CD4-positive, alpha-beta T cell treated with Interleukin-2 at 100 ng/mL for 4 hours (primary cell): ENCODE measurements around the gene TMX4.
A peak's percentile ranks its signal among the peaks of the same experiment; 100 is the strongest.

ENCODE experiments used
- DNase-seq: peaks from one replicate; pipeline ENCODE4 v3.0.0-alpha.2; 2020; ENCODE audit warnings: low spot score

The TMX4 gene

DNA sequence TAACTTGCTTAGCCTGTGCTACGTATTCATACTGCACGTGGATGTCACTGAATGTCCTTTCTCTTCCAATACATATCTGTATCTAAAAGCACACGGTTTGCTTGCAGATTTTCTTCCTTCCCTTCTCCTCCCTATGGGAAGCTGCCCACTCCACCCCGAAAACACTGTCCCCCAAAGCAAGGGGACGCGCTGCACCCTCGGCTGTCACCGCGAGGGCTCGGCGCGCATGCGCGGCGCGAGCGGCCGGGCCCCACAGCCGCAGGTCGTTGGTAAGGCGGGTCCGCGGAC lies 659 bp downstream of the TMX4 start:
- peak; percentile 63 for DNase-seq

DNA sequence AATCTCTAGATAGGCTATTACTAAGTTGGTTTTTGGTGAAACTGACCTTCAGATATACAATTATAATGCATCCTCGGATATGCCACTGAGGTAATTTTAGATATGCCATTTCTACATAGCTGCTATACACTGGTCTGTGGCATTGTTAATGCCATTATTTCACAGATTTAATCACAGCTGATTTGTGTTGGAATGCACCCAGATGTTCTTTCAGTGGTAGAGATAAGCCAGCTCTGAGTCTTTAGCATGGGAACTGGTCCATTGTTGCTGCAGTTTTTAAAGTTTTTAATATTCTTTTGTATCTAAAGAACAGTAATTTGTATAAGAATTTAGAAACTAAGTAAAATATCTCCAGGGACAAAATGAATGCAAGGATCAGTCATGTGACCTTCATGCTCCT lies 6.8 kb downstream of the TMX4 start:
- no peak for DNase-seq

DNA sequence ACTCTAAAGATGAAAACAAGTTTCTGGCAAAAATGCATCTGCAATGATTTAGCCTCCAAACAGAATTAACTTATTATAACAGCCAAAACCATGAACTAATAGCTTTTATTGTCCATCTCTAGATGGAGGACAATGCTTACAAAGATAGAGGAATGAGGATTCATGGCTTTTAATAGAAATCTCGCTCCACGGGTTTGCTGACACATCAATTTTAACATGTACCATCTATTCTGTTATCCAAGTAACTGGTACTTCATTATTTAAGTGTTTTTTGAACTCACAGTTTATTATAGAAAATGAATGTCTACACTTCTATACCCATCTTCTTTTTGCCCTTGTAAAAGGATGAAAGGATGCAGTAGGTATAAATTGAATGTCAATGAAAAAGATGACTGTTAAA lies 10.8 kb downstream of the TMX4 start:
- DNase-seq, result no peak

DNA sequence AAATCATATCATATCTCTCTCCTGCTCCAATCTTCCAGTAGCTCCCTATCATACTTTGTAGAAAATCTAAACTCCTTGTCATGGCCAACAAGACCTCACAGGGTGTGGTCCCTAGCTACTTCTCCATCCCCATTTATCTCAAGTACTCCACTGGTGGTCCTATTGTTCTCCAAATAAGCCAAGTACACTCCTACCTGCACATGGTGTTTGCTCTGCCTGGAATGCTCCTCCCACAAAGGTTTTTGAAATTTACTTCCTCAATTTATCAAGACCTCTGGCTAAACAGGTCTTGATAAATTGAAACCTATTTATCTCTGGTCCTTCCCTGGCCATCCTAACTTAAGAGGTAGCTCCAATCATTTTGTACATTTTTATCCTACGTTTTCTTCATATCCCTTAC lies 12.1 kb downstream of the TMX4 start:
- DNase-seq, result no peak

- DNase-seq, result no peak
Measured at GRCh38 chr20:8005575-8006366, 13.8 kb downstream of the TMX4 start.

GRCh38 chr20:8005033-8005432 lies 14.5 kb downstream of the TMX4 start:
- no peak for DNase-seq

DNA sequence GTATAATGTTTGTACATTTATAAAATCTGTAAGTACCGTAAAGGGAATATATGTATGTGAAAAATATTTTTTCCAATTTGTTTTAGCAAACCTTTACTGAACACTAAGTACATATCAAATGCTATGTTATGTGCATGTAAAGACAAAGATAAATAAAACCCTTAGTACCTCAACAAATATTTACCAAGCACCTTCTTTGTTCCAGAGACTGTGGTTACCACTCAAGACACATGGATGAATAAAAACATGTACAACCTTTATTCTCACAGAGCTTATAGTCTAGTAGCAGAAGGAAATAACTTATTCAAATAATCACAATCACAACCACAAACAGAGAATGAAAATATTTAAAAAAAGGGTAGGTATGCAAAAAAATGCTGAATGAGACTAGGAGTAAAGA lies 17.5 kb downstream of the TMX4 start:
- no peak for DNase-seq

DNA sequence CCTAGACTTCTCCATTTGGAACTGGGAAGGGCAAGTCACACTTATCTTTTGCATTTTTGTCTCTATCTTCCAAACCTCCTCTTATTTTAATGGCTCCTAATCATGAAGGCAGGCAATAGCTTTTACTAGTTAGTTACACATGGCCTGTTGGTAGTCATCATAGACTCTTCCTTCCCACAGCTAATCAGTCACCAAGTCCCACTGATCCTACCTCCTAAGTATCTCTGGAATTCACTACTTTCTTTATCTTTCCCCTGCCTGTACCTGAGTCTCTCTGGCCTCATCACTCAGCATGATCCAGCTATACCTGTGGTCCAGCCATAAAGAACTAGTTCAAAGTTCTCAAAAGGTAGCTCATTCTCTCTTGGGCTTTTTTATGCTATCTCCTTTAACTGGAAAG lies 18.8 kb downstream of the TMX4 start:
- no peak for DNase-seq

DNA sequence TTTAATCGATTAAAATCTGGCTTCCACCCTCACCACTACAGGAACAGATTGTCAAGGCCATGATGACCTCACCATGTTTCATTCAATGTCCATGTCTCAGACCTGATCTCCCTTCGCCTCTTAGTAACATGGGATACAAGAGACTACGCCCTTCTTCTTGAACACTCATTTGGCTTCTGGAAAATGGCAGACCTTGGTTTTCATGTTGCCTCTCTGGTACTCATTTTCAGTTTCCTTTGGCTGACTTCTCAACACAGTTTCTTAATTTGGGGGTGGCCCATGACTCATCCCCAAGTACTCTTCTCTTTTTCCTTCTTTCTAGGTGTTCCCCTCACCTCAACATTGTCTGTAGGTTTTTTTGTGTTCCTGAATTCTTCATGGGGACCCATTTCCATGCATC lies 22.7 kb downstream of the TMX4 start:
- no peak for DNase-seq

- DNase-seq, result no peak
Measured at GRCh38 chr20:7994809-7995208, 24.8 kb downstream of the TMX4 start.

DNA sequence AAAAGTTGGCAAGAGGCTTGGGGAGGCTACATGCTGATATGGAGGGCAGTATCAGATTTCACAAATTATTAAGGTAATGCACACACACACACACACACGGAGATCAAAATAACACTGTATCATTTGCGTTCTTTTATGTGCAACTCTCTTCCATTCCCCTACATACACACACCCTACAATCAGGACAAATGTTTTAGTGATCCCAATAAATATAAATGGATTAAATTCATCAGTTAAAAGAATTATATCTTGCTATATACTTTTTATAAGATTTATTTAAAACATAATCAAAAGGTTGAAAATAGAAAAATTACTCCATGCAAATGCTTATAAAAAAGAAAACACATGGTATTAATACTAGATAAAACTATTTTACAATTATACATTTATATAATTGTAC lies 25.9 kb downstream of the TMX4 start:
- DNase-seq, result no peak

GRCh38 chr20:7993238-7993637 lies 26.3 kb downstream of the TMX4 start:
- DNase-seq, result no peak

- no peak for DNase-seq
Measured at GRCh38 chr20:7990385-7990784, 29.2 kb downstream of the TMX4 start.

GRCh38 chr20:7989379-7989778 lies 30.2 kb downstream of the TMX4 start:
- DNase-seq, result no peak

- no peak for DNase-seq
Measured at GRCh38 chr20:7985916-7986315, 33.6 kb downstream of the TMX4 start.

- DNase-seq, result no peak
Measured at GRCh38 chr20:7984192-7984591, 35.4 kb downstream of the TMX4 start.

- no peak for DNase-seq
Measured at GRCh38 chr20:7981374-7981773, 38.2 kb downstream of the TMX4 start.

DNA sequence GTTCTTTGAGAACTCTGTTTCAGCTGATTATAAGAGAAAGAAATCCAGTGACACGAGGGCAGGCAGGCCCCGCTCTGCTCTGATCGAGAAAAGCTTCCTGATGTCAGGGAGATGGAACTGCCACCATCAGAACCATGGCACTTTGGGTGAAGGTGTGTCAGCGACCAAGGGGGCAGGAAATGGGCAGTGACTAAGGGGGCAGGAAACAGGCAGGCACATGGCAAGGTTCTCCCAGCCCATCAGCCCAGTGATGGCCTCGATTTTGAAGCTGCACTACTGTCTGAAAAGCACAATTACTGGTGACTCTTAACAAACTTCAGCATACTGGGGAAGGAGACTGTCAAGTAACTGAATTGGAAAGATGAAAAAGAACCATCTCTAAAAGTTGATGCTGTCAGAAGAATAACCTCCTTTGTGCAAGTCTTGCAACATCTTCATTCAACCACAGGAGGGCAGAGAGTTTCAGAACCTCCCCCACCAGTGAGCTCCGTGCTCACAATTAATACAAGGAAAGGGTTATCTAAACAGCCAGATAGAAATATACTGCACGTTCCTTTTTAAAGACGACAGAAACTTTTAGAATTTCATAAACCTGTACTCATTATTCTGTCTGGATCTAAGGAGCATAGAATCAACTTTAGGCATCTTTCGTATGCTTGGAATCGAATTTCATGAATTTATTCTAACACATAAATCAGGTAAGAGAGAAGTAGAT lies 39.1 kb downstream of the TMX4 start:
- DNase-seq, result peak; percentile 17

DNA sequence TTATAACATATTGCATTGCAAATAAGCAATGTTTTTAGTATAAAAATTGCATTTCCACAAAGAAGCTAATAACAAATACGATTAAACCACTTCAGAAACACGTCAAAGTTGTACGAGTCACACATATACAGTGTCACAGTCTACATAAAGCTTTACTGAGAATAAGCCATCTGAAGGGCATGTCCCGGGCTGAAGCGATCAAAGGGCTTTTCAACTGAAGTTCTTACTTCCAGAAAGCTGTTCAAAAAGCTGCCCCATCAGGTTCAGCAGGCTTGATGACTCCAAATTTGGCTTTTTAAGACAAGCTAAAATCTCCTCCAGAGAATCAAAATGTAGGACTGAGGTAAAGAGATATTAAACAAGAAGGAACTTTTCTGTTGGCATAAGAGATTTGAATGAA lies 41.9 kb downstream of the TMX4 start:
- DNase-seq, result no peak

DNA sequence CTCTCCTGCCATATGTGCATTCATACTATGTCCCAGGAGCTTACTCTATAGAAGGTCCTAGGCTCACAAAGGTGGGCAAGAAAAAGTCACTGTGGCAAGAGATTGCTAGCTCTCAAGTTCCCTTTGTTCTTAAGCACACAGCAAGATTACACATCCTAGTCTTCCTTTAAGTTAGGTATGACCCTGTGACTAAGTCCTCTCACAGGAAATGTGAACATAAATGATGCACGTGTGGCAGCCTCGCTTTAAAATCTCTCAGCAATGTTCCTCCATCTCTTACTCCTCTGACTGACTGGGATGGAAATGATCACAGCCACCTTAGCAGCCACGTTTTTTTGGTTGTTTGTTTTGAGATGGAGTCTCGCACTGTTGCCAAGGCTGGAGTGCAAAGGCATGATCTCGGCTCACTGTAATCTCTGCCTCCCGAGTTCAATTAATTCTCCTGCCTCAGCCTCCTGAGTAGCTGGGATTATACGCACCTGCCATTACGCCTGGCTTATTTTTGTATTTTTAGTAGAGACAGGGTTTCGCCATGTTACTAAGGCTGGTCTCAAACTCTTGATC lies 43.6 kb downstream of the TMX4 start:
- DNase-seq, result no peak

- DNase-seq, result no peak
Measured at GRCh38 chr20:7974785-7975435, 44.7 kb downstream of the TMX4 start.

- DNase-seq, result no peak
Measured at GRCh38 chr20:7971536-7972280, 47.9 kb downstream of the TMX4 start.
